Sciatic nerve (tissue), 2 donors: ENCODE results near the gene BCAS4. TPM values are rescaled to one million over a fixed set of nuclear protein-coding genes. Genes with fewer than 3 reads are reported as not detected.
"Not testable (repeated sequence)": the region's sequence is repeated elsewhere in the genome, so short reads cannot be mapped to it uniquely, and the experiment has no call there.

Experiments used
- ATAC-seq: fragments of 200-7000 bp; cut with Tn5 transposase; one replicate; pipeline ENCODE4 v1.9.1; 2020; ENCODE audit warnings: mild to moderate bottlenecking, moderate library complexity
- DNase-seq: peaks from one replicate; pipeline ENCODE4 v3.0.0-alpha.2; 2020; ENCODE audit warnings: low spot score
- intact Hi-C: fragments of 100-400 bp; cut with DNase I; formaldehyde crosslinking; loops from one replicate; pipeline ENCODE4 v1.14.2; 2022
- total RNA-seq: library from RNA; stranded (reverse); fragmentation: NEBNext Ultra II Directional; extraction: Animal tissue kit (Norgen Biotek cat#: 25700); gene quantifications from one replicate; pipeline ENCODE4 v1.2.1, GENCODE V29; 2021
- donor health status: DM: no; HTN: no; CAD: no.
- donor health status: DM: no; HTN: no; CAD: no.

The BCAS4 gene
- total RNA-seq, 1 donor from 2014 or later = 4.8 TPM

DNA sequence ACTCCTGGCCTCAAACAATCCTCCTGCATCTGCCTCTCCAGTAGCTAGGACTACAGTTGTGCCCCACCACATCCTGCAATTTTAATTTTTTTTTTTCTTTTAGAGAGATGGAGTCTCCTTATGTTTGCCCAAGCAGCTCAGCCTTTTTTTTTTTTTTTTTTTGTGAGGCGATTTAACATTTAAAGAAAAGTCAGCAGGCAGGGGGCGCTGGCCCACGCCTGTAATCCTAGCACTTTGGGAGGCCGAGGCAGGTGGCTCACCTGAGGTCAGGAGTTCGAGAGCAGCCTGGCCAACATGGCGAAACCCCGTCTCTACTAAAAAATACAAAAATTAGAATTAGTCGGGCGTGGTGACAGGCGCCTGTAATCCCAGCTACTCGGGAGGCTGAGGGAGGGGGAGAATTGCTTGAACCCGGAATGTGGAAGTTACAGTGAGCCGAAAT lies 1.3 kb upstream of the BCAS4 start:
- not testable (repeated sequence) for DNase-seq, ATAC-seq
- intact Hi-C loops = loop anchor here (5.0 kb wide), 1 partner anchor 139 kb away; the partner anchor contains the start of gene ADNP

DNA sequence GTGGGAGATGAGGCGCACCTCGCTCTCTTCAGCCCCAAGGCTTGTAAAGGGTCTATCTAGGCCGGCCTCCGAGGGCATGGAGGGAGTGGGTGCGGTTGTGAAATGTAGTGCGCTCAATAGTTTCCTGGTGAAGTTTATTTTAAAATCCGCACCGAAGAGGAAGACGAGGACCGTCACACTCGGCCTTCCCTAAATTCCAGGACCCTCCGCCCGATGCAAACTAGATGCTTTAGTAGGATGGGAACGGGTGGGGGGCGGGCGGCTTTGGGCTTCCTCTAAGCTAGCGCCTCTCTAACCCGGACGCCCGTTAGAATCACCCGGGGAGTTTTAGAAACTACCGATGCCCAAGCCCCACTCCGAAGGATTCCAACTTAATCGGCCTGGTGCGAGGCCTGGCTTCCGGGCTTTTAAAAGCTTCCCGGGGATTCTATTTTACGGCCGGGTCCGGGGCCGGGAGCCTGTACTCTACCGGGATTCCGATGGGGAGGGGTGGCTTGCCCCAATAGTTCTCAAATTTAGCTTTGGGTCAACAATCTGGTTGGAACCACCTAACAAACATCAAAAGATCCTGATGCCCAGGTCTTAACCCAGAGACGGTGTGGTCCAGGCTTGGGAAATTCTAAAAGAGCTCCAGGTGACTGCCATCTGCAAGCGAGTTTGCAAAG lies 548 bp upstream of the BCAS4 start:
- ATAC-seq (no peak), DNase-seq (no peak)

DNA sequence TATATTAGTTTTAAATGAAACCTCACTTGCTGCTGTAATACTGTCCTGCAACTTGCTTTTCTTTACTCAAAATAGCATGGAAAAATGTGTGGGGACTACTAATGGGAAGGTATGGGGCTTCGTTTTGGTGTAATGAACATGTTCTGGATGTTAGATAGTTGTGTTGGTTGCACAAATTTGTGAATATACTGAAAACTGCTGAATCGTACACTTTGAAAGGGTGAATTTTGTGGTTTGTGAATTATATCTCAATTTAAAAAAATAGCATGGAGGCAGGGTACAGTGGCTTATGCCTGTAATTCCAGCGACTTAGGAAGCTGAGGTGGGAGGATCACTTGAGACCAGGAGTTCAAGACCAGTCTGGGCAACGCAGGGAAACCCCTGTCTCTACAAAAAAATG lies 2.3 kb downstream of the BCAS4 start:
- intact Hi-C loops = no loop called here
- no peak for ATAC-seq
- DNase-seq = no peak

More for the DNA sequence above, 548 bp upstream of the BCAS4 start:
- intact Hi-C loops = loop anchor here (5.0 kb wide), 1 partner anchor 138 kb away; the partner anchor contains the start of gene ADNP

DNA sequence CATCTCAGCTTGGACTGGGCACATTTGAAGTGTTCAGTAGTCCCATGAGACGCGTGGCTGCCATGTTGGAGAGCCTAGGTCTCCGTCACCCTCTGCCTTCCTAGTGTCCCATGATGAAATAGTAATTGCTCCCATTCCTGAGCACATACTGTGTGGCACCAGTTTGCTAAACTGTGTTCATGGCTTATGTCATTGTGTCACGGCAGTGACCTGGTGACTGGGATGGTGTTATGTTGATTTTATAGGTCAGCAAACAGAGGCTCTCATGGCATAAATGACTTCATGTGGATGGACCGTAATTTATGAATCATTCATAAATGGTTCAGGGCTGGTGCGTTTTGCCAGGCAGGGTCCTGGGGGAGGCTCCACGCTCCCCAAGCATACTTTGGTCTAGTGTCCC lies 3.8 kb downstream of the BCAS4 start:
- DNase-seq = no peak
- ATAC-seq = no peak
- intact Hi-C loops = no loop called here

DNA sequence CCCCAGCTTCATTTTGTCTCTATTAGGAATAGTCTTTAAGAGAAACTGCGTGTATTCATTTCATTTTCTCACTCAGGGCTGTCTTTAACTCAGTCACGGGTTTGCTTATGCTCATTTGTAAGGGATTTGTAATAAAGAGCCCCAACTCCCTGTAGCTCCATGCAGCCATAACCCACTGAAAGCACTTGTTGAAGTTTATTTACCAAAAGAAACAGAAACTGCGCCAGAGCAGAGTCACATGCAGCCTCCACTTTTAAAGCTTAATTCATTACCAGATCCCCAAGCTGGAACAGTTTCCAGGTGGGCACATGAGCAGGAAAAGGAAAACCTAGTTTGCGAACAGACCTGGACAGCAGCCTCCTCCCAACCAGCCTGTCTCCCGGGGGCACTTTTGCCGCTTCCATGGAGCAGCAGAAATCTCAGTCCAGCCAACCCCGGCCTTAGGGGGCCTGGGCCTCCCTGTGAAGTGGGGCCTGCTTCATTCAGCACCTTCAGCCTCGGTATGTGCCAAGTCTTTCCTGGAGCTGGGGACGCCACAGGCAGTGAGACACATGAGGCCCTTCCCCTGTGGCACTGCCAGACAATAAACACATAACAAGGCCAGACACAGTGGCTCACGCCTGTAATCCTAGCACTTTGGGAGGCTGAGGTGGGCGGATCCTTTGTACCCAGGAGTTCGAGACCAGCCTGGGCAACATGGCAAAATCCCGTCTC lies 4.5 kb downstream of the BCAS4 start:
- ATAC-seq (no peak), DNase-seq (no peak)
- intact Hi-C loops = no loop called here

DNA sequence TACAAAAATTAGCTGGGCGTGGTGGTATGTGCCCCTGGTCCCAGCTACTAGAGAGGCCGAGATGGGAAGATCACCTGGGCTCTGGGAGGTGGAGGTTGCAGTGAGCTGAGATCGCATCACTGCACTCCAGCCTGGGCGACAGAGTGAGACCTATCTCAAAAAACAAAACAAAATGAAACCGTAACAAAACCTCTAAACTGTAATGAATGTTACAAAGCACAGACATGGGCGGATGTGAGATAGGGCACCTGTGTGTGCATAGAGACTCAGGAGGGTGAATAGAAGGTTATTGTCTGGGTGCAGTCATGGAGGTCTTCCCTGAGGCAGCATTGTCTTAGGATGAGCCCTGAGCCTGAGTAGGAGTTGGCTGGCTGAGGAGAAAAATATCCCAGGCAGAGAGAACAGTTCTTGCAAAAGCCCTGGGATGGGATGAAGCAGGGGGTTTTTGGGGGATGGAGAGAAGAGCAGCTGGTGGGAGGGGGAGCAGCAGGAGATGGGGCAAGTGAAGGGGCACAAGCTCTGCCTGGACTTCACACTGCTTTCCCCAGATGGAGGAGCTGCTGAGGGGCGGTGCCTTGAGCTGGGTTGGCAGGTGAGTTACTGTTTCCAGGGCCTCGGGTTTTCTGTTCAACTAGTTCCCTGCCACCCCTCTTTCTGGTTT lies 5.2 kb downstream of the BCAS4 start:
- DNase-seq = no peak
- ATAC-seq = no peak
- intact Hi-C loops = no loop called here

DNA sequence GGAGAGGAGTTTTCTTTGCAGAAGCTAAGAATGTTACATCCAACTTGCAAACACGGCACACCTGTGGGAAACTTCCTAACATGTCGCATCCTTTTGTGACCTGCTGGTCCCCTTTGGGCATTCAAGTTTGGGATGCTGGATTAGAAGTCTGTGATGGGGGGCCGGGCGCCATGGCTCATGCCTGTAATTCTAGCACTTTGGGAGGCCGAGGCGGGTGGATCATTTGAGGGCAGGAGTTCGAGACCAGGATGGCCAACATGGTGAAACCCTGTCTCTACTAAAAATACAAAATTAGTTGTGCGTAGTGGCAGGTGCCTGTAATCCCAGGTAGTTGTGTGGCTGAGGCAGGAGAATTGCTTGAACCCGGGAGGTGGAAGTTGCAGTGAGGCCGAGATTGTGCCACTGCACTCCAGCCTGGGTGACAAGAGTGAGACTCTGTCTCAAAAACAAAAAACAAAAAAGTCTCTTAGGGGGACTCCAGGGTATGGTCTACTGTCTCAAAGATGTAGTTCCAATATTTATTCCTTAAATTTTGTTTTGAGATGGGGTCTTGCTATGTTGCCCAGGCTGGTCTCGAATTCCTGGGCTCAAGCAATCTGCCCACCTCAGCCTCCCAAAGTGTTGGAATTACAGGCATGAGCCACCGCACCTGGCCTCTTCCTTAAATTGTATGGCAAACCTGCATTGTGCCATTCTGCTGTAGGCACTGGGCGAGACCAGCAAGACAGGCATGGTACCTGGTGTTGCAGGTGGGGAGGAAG lies 6.3 kb downstream of the BCAS4 start:
- ATAC-seq, intact Hi-C loops, DNase-seq: not testable (repeated sequence)

DNA sequence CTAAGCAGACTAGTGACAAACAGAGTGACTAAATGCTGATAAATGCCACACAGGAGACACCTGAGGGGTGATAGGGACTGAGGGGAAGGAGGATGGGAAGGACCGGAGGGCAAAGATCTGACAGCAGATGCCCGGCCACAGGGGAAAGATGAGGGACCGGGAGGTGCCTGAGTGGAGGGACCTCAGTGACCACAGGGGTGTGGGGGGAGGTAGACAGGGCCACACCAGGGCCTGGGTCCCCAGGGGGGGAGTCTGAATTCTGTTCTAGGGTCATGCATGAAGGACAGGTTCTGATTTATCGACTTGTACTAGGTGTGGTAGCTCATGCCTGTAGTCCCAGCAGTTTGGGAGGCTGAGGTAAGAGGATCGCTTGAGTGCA lies 6.9 kb downstream of the BCAS4 start:
- intact Hi-C loops = no loop called here
- no peak for ATAC-seq
- no peak for DNase-seq

DNA sequence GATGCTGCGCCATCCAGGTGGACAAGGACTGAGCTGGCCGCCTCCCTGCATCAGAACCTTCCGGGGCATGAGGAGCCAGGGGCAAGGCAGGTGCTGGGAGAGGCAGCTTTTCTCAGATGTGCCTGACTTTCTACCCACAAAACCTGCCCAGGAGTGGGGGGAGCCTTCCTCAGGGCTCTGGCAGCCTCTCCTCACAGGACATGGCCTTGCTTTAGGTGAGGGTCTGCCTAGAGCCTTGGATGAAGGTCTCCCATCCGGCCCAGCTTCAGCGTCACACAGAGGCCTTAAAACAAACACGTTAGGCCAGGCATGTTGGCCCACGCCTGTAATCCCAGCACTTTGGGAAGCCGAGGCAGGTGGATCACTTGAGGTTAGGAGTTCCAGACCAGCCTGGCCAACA lies 7.4 kb downstream of the BCAS4 start:
- ATAC-seq = no peak
- intact Hi-C loops = no loop called here
- no peak for DNase-seq

DNA sequence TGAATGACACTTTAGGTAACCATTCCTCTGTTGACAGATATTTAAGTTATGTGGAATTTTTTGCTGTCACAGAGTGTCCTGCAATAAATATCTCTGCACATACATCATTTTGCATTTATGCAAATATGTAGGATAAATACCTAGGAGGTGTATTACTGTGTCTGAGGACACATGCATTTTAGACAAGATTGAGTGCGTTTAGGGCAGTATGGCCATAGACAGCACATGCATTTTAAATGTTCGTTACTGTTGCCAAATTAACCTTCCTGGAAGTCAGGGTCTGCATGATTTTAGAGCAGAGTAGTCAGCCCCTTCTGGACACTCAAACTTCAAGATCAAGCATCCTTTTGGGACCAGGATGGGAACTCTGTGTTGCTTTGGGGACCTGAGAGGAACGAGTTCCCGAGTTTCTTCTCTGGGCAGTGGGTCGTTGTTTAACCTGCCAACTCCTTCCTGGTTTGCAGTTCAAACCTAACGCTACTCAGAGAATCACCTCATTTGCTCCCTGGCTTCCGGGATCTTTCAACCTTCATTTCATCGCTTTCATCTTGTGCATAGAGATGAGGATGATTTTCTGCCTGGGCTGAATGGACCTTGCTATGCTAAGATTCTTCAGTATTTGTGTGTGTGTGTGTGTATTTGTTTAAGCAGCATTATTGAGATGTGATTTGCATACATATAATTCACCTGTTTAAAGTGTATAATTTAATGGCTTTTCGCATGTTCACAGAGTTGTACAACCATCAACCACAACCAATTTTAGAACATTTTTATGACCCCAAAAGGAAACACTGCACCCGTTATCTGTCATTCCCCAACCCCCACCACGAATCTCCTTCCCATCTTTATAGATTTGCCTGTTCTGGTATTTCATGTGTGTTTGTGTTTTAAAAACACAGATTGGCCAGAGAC lies 9.8 kb downstream of the BCAS4 start:
- ATAC-seq (no peak), DNase-seq (no peak)
- intact Hi-C loops = no loop called here

DNA sequence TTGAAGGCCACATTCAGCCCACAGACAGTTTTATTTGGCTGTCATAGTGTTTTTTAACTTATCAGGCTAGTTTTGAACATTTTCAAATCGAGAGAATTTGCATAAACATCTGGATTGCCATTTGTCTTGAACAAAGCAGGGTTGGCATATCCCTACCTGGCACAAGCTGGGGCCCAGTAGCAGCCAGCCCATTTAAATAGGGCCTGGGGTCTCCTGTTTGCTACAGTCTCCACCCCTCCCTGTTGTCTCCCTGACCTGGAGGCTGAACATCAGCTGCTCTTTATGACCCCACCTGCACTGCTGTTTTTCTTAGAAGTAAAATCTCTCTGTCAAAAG lies 10.5 kb downstream of the BCAS4 start:
- intact Hi-C loops = no loop called here
- ATAC-seq = no peak
- no peak for DNase-seq

DNA sequence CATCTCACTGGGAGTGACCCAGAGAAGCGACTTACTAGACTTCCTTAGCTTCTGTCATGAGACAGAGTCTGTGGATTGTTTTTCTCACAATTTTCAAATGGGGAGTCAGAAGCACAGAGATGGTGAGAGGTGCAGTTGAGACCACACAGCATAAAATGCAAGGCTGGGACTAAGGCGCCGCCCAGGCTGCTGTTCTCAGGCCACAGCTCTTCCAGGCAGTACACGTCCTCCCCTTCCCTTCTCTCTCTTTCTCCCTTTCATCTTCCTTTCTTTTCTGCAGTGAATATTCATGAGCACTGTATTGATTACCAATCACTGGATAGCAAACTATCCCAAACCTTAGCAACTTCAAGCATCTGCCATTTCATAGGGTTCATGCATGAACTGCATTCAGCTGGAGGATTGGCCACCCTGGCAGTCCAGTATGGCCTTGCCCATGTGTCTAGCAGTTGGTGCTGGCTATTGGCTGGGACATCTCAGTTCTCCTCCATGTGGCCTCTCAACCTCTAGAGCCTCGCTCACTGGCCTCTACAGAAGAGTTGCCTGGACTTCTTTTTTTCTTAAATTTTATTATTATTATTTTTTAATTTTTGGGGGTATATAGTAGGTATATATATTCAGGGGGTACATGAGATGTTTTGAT lies 11.4 kb downstream of the BCAS4 start:
- ATAC-seq (no peak), DNase-seq (no peak)
- intact Hi-C loops = no loop called here

DNA sequence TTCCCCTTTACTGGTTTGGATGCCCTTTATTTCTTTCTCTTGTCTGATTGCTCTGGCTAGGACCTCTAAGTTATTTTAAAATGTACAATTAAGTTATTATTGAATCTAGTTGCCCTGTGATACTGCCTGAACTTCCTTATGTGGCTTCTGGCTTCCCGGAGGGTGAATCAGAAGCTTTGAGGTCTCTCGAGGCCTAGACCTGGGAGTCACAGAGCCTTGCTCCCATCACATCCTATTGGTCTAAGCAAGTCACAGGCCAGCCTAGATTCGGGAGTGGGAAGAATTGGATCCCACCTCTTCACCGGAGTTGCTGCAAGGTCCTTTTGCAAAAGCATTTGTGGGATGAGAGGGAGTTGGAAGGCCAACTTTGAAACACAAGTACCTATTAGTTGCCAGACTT lies 15.2 kb downstream of the BCAS4 start:
- intact Hi-C loops = no loop called here
- no peak for ATAC-seq
- DNase-seq = no peak

DNA sequence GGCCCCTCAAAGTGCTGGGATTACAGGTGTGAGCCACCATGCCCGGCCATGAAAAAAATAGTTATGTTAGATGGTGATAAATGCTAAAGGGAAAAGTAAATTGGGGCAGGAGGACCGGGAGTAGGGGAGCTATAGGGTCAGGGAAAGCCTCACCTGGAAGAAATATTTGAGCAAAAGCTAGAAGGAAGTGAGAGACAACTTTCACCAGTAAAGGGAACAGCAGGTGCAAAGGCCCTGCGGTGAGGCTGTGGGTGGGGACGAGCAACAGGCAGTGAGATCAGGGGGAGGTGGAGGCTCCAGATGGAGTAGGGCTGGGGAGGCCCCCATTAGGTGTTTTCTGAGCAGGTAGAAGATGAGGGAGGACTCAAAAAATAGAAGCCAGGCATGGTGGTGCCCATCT lies 16.0 kb downstream of the BCAS4 start:
- no peak for ATAC-seq
- intact Hi-C loops = no loop called here
- DNase-seq = no peak

DNA sequence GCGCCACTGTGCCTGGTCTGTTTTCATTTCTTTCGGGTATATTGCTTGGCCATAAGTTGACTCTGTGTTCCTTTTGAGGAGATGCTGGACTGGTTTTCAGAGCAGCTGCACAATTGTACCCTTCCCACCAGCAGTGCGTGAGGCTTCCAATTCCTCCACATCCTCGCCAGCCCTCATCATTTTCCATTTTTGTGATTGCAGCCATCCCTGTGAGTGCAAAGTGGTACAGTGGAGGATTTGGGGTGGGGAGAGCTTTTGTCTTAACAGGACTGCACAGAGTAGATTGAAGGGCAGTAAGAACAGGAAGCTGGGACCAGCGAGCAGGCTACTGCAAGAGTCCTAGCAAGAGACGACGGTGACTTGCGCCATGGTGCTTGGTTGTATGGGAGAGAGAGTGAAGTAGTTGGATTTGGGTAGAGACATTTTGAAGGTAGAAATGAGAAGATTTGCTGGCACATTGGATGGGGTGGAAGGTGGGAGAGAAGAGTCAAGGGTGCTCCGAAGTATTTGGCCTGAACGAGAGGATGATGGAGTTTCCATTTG lies 18.3 kb downstream of the BCAS4 start:
- intact Hi-C loops = no loop called here
- ATAC-seq = no peak
- DNase-seq = no peak

DNA sequence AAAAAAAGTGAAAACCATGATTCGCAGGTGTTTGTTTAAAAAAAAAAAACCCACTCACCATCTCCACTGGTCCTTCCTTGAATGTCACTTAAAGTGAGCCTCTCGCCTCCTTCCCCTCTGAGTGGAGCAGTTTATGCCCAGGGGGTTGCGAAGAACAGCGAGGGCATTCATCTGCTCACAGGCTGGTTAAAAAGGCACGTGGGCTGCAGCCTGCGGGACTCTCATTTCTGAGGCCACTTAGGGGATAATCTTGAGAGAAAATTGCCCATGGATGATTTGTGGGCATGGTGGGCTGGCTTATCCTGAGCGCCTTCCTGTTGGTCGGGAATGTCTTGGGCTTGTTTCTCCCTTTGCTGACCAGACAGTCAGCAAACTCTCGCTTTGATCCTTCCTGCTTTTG lies 18.9 kb downstream of the BCAS4 start:
- DNase-seq (no peak), ATAC-seq (no peak)
- intact Hi-C loops = no loop called here

DNA sequence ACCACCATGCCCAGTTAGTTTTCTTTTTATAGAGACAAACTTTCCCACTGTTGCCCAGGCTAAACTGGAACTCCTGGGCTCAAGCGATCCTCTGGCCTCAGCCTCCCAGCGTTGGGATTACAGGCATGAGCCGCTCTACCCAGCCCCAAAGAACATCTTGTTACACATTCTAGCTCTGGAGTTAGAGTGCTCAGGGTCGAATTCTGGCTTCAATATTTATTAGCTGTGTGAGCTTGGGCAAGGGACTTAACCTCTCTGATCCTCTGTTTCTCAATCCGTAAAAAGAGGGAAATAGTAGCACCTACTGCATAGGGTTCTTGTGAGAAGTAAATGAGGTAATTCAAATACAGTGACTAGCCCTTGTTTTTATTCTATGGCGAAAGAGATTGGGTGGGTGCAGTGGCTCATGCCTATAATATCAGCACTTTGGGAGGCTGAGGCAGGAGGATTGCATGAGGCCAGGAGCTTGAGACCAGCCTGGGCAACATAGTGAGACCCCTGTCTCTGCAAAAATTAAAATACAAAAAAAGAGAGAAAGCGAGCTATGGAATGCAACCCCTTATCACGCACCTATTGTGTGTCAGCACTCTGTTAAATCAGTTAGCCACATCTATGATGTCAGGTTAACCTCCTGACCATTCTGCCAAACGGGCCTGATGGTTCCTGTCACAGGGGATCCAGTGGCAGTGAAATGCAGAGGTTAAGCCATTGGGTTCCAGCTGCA lies 19.7 kb downstream of the BCAS4 start:
- ATAC-seq (no peak), DNase-seq (no peak)
- intact Hi-C loops = no loop called here
